Thyroid gland (tissue), 4 donors: ENCODE results near the gene HDAC11.

ENCODE experiments used
- POLR2A ChIP-seq, 2 donors: fragments of 450-650 bp; IDR thresholded peaks; one replicate each; pipeline ENCODE4 v1.6.1; 2017; ENCODE audit warnings: antibody characterized with exemption in 2 of 2, mild to moderate bottlenecking in 2 of 2, moderate library complexity in 1 of 2
- TF ChIP-seq, protein P1 (sequence below), 6 experiments: fragments of 200-600 bp in 3 of 6; fragments of 450-650 bp in 3 of 6; sonication (generic) in 3 of 6; IDR thresholded peaks; one replicate each; pipeline ENCODE4 v1.5.1; 2016 to 2019; ENCODE audit warnings: antibody characterized with exemption in 6 of 6, mild to moderate bottlenecking in 2 of 6, inconsistent platforms in 1 of 6, moderate library complexity in 1 of 6

DNA sequence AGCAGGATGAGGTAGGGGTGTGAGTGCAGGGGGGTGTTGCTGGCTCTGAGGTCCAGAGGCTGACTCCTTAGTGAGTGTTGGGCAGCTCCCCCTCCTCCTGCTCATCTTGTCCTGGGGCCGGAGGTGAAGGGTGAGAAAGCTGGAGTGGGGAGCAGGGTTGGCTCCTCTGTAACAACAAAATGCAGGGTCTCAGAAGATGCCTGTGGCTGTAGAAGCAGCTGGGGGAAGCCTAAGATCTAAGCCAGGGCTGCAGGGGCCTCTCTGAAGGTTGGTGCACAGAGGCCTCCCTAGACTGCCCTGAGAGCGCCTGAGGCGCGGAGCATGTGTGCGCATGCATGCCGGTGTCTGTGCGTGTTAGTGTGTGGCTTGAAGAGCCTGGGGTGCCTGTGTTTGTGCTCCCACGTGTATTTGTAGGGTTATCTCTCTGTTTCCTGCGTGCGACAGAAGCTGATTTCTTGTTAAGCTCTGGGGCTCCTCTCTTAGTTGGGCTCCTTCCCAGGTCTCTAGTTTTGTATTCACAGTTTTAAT lies 5.3 kb upstream of the HDAC11 start:
- TF ChIP-seq, protein P1, sequence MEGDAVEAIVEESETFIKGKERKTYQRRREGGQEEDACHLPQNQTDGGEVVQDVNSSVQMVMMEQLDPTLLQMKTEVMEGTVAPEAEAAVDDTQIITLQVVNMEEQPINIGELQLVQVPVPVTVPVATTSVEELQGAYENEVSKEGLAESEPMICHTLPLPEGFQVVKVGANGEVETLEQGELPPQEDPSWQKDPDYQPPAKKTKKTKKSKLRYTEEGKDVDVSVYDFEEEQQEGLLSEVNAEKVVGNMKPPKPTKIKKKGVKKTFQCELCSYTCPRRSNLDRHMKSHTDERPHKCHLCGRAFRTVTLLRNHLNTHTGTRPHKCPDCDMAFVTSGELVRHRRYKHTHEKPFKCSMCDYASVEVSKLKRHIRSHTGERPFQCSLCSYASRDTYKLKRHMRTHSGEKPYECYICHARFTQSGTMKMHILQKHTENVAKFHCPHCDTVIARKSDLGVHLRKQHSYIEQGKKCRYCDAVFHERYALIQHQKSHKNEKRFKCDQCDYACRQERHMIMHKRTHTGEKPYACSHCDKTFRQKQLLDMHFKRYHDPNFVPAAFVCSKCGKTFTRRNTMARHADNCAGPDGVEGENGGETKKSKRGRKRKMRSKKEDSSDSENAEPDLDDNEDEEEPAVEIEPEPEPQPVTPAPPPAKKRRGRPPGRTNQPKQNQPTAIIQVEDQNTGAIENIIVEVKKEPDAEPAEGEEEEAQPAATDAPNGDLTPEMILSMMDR (IDR thresholded peaks at IDR 0.05): no peak
- no peak for TF ChIP-seq POLR2A (IDR thresholded peaks at IDR 0.05)
